ENCODE results near the gene ARHGAP19. TPM values are rescaled to one million over a fixed set of nuclear protein-coding genes. Genes with fewer than 3 reads are reported as not detected.

The ARHGAP19 gene
- polyA plus RNA-seq, 3 donors = 8.3 to 10.6 (median 10.2) TPM

DNA sequence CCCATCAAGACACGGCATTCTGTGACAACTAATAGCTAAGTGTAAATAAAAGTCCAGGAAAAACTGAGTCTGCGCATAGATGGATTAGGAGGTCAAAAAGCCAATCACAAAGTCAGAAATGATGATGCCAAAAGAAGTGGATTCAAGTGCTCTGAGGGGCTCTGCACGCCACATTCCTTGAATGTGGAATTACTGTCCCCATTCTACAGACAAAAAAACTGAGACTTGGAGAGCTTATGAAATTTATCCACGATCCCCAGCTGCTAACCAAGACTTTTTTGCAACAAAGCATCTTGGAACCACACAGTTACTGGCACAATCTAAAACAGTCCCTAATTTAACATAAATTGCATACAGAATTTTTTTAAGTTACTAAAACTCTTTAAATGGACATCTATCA, 57.1 kb downstream of the ARHGAP19 start:
- H3K27me3 ChIP-seq (ENCODE audit: control insufficient read depth in 2 of 2, insufficient read depth in 2 of 2, low read length in 2 of 2) = no peaks in the 10 kb centered on the region
- Mint-ChIP-seq H3K27ac (no peak overlapping the region), H3K27me3 (ENCODE audit: low read depth in 3 of 3) (no peaks in the 10 kb centered on the region), H3K36me3 (peaks cover 51 to 80% of the 10 kb centered on the region in 2 donors), H3K4me1 (no peaks in the 10 kb centered on the region), H3K4me3 (no peak overlapping the region), H3K9me3 (no peaks in the 10 kb centered on the region)
- H3K36me3 ChIP-seq (replicated peaks in 1 of 2; ENCODE audit: control insufficient read depth in 1 of 2, insufficient read depth in 2 of 2, low read length in 2 of 2) = peaks cover 39 to 80% of the 10 kb centered on the region in 2 donors
- H3K4me1 ChIP-seq (ENCODE audit: control insufficient read depth in 1 of 2, insufficient read depth in 2 of 2, low read length in 2 of 2) = no peaks in the 10 kb centered on the region
- no peaks in the 10 kb centered on the region for H3K79me2 ChIP-seq (ENCODE audit: insufficient read depth, low read length)
- no peak overlapping the region for H3K9ac ChIP-seq (ENCODE audit: insufficient read depth, low read length, poor library complexity, severe bottlenecking)
- no peak overlapping the region for H3K4me2 ChIP-seq (replicated peaks; ENCODE audit: extremely low read depth, low read length, poor library complexity, severe bottlenecking)
- WGBS (ENCODE audit: insufficient coverage) = 95% methylated on average over 2 of the region's 4 CpGs
- no peaks in the 10 kb centered on the region for H4K20me1 ChIP-seq (ENCODE audit: insufficient read depth, low read length)
- H2AFZ ChIP-seq (ENCODE audit: insufficient read depth, low read depth, low read length, poor library complexity, severe bottlenecking) = no peak overlapping the region
- intact Hi-C loops (cut with micrococcal nuclease) = loop anchor here in 1 of 2 donors (2.0 kb wide), 1 partner anchor 163 kb away; no protein-coding TSS in a partner anchor
- no peak for TF ChIP-seq CTCF (IDR thresholded peaks at IDR 0.05)
- no peaks in the 10 kb centered on the region for H3K9me3 ChIP-seq (replicated peaks in 1 of 2; ENCODE audit: control insufficient read depth in 1 of 2, insufficient read depth in 1 of 2, low read length in 2 of 2)
- no peak overlapping the region for H3K4me3 ChIP-seq (replicated peaks in 1 of 3; ENCODE audit: low read depth in 2 of 3, low read length in 3 of 3)
- no peak overlapping the region for H3K27ac ChIP-seq (ENCODE audit: low read depth in 1 of 2, low read length in 2 of 2)
- no peak for DNase-seq

GRCh38 chr10:97234400-97234799, 58.0 kb downstream of the ARHGAP19 start:
- Mint-ChIP-seq H3K9me3 (no peaks in the 10 kb centered on the region), H3K36me3 (peaks cover 58 to 83% of the 10 kb centered on the region in 2 donors), H3K27ac (no peak overlapping the region), H3K4me3 (no peak overlapping the region), H3K4me1 (no peaks in the 10 kb centered on the region), H3K27me3 (ENCODE audit: low read depth in 3 of 3) (no peaks in the 10 kb centered on the region)
- Histone ChIP-seq H4K20me1 (ENCODE audit: insufficient read depth, low read length) (no peaks in the 10 kb centered on the region), H3K9me3 (replicated peaks in 1 of 2; ENCODE audit: control insufficient read depth in 1 of 2, insufficient read depth in 1 of 2, low read length in 2 of 2) (no peaks in the 10 kb centered on the region), H2AFZ (ENCODE audit: insufficient read depth, low read depth, low read length, poor library complexity, severe bottlenecking) (no peak overlapping the region), H3K4me3 (replicated peaks in 1 of 3; ENCODE audit: low read depth in 2 of 3, low read length in 3 of 3) (no peak overlapping the region), H3K36me3 (replicated peaks in 1 of 2; ENCODE audit: control insufficient read depth in 1 of 2, insufficient read depth in 2 of 2, low read length in 2 of 2) (peaks cover 44 to 80% of the 10 kb centered on the region in 2 donors), H3K27me3 (ENCODE audit: control insufficient read depth in 2 of 2, insufficient read depth in 2 of 2, low read length in 2 of 2) (no peaks in the 10 kb centered on the region), H3K4me2 (replicated peaks; ENCODE audit: extremely low read depth, low read length, poor library complexity, severe bottlenecking) (no peak overlapping the region), H3K9ac (ENCODE audit: insufficient read depth, low read length, poor library complexity, severe bottlenecking) (no peak overlapping the region), H3K79me2 (ENCODE audit: insufficient read depth, low read length) (no peaks in the 10 kb centered on the region), H3K27ac (ENCODE audit: low read depth in 1 of 2, low read length in 2 of 2) (no peak overlapping the region), H3K4me1 (ENCODE audit: control insufficient read depth in 1 of 2, insufficient read depth in 2 of 2, low read length in 2 of 2) (no peaks in the 10 kb centered on the region)
- WGBS (ENCODE audit: insufficient coverage) = no CpG with 5 or more reads among the region's 1 CpG
- DNase-seq = peak in 2 of 3 donors; percentile 18 to 37
- peak; percentile 74 for TF ChIP-seq CTCF (IDR thresholded peaks at IDR 0.05)
- intact Hi-C loops (cut with micrococcal nuclease) = loop anchor here in 1 of 2 donors (2.0 kb wide), 1 partner anchor 162 kb away; no protein-coding TSS in a partner anchor
